Colonic mucosa (tissue), 4 donors: ENCODE data around the gene CHSY1. TPM values are rescaled to one million over a fixed set of nuclear protein-coding genes. Genes with fewer than 3 reads are reported as not detected.

Experiments
- DNase-seq: peaks from one replicate; pipeline ENCODE4 v3.0.0-alpha.2; 2020
- H3K27ac ChIP-seq: fragments of 200-600 bp; one replicate; pipeline ENCODE4 v1.8.0; 2021
- H3K27me3 ChIP-seq: fragments of 200-600 bp; one replicate; pipeline ENCODE4 v1.8.0; 2021
- H3K36me3 ChIP-seq: fragments of 200-600 bp; one replicate; pipeline ENCODE4 v1.8.0; 2021
- H3K4me1 ChIP-seq: fragments of 200-600 bp; one replicate; pipeline ENCODE4 v1.8.0; 2021; ENCODE audit warnings: mild to moderate bottlenecking
- H3K4me3 ChIP-seq: fragments of 200-600 bp; one replicate; pipeline ENCODE4 v1.8.0; 2021
- H3K9ac ChIP-seq, 2 donors: one replicate each; pipeline ENCODE4 v1.7.0; 2013; ENCODE audit warnings: control low read depth in 2 of 2, low read depth in 2 of 2, low read length in 2 of 2
- H3K9me3 ChIP-seq: fragments of 200-600 bp; one replicate; pipeline ENCODE4 v1.8.0; 2021
- CTCF ChIP-seq: fragments of 200-600 bp; IDR thresholded peaks from one replicate; pipeline ENCODE4 v1.8.0; 2022; ENCODE audit warnings: antibody characterized with exemption, mild to moderate bottlenecking
- intact Hi-C: fragments of 100-400 bp; cut with DNase I; formaldehyde crosslinking; loops from one replicate; pipeline ENCODE4 v1.14.1; 2022
- total RNA-seq, 2 donors: library from RNA; stranded (reverse); fragmentation: NEBNext Ultra II Directional in 1 of 2; extraction: Animal tissue kit (Norgen Biotek cat#: 25700) in 1 of 2; gene quantifications; one replicate each; pipeline ENCODE4 v1.2.1, GENCODE V29; 2021
- donor health status: healthy.
- donor health status: DM: no; HTN: no; CAD: no.
- donor health status: DM: no; HTN: no; CAD: no.

Gene CHSY1
- total RNA-seq, 2 donors from 2014 or later, result 12.3 to 13.7 TPM

DNA sequence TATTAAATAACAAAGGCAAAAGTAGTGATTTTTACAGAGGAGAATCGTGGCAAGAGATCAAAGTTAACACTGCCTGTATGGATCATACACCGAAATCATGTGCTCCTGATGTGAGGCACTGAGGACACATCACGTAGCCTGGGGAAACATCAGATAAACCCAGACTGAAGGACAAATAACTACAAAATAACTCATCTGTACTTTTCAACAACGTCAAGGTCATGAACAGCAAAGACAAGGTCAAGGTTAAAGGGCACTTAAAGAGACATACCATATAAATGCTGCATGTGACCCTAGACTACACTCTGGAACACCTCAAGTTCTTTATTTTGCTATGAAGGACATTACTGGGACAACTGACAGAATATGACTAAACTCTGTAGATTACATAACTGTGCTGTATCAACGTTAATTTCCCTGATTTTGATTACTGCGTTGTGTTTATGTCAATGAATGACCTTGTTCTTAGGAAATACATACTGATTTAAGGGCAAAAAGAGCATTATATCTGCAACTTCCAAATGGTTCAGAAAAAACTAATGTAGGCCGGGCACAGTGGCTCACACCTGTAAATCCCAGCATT is 48.1 kb downstream of the CHSY1 start:
- Histone ChIP-seq H3K27ac (no peak overlapping the region), H3K27me3 (no peaks in the 10 kb centered on the region), H3K36me3 (no peaks in the 10 kb centered on the region), H3K9ac (no peak overlapping the region), H3K4me1 (no peaks in the 10 kb centered on the region), H3K4me3 (no peak overlapping the region), H3K9me3 (no peaks in the 10 kb centered on the region)
- DNase-seq, result no peak
- TF ChIP-seq CTCF, result no peak
- intact Hi-C loops, result no loop called here

DNA sequence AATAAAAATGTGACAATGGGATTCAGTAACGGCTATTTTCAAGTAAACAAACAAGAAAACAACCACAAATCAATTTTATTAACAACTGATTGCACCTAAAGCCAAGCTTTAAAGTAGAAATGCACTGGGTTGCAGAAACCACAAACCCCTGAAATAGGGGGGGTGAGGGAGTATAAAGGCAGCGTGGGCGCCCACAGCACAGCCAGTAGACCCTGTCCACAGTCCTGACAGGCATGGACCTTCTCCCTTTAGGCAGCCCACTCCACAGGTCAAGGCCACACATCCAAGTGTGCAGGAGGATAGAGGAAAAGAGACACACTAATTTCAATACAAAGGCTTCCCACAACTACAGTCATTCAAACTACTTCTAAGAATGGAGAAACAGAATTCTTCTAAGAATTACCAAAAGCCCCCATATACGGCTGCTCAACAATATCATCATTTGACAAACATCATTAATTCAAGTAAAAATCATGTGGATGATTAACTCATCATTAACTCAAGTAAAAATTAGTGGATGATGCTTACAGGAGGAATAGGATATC is 48.7 kb downstream of the CHSY1 start:
- intact Hi-C loops, result no loop called here
- no peaks in the 10 kb centered on the region for H3K9me3 ChIP-seq
- H3K4me1 ChIP-seq, result no peaks in the 10 kb centered on the region
- H3K4me3 ChIP-seq, result no peak overlapping the region
- no peak overlapping the region for H3K9ac ChIP-seq
- no peaks in the 10 kb centered on the region for H3K36me3 ChIP-seq
- no peak for DNase-seq
- TF ChIP-seq CTCF, result no peak
- no peaks in the 10 kb centered on the region for H3K27me3 ChIP-seq
- no peak overlapping the region for H3K27ac ChIP-seq

- Histone ChIP-seq H3K4me1 (no peaks in the 10 kb centered on the region), H3K9me3 (no peaks in the 10 kb centered on the region), H3K9ac (no peak overlapping the region), H3K27ac (peak overlapping the region; percentile 26), H3K27me3 (no peaks in the 10 kb centered on the region), H3K36me3 (no peaks in the 10 kb centered on the region), H3K4me3 (no peak overlapping the region)
- no peak for TF ChIP-seq CTCF
- DNase-seq, result peak; percentile 66
- intact Hi-C loops, result no loop called here
These were observed 50.3 kb downstream of the CHSY1 start for GRCh38 chr15:101201411-101202174.

GRCh38 chr15:101200181-101200580 is 51.7 kb downstream of the CHSY1 start:
- TF ChIP-seq CTCF, result no peak
- Histone ChIP-seq H3K9me3 (no peaks in the 10 kb centered on the region), H3K4me3 (no peak overlapping the region), H3K4me1 (no peaks in the 10 kb centered on the region), H3K27ac (peak overlapping the region; percentile 3), H3K9ac (no peak overlapping the region), H3K27me3 (no peaks in the 10 kb centered on the region), H3K36me3 (no peaks in the 10 kb centered on the region)
- no peak for DNase-seq
- intact Hi-C loops, result no loop called here

- H3K27me3 ChIP-seq, result no peaks in the 10 kb centered on the region
- intact Hi-C loops, result no loop called here
- no peaks in the 10 kb centered on the region for H3K4me1 ChIP-seq
- no peaks in the 10 kb centered on the region for H3K9me3 ChIP-seq
- no peak overlapping the region for H3K27ac ChIP-seq
- DNase-seq, result no peak
- no peak overlapping the region for H3K4me3 ChIP-seq
- TF ChIP-seq CTCF, result no peak
- H3K9ac ChIP-seq, result peak overlapping the region in 1 of 2 donors; percentile 43
- H3K36me3 ChIP-seq, result no peaks in the 10 kb centered on the region
These were observed 53.0 kb downstream of the CHSY1 start for GRCh38 chr15:101198800-101199199.
